A673 (cell line): ENCODE data around the gene SLFN11.

Experiments
- CTCF ChIP-seq: fragments of 300-800, 200-600 bp; sonication (generic); conservative IDR thresholded peaks from 2 replicates; pipeline ENCODE4 v1.5.1; 2017; ENCODE audit warnings: low read depth, mild to moderate bottlenecking, antibody characterized with exemption, low read length, moderate library complexity, mixed read lengths
- EZH2 ChIP-seq: fragments of 200-600 bp; sonication (generic); IDR thresholded peaks from 2 replicates; pipeline ENCODE4 v1.6.1; 2017; ENCODE audit warnings: borderline replicate concordance, low read depth, mild to moderate bottlenecking, mixed read lengths, antibody characterized with exemption, low read length; ENCODE audit not compliant: poor library complexity, severe bottlenecking

DNA sequence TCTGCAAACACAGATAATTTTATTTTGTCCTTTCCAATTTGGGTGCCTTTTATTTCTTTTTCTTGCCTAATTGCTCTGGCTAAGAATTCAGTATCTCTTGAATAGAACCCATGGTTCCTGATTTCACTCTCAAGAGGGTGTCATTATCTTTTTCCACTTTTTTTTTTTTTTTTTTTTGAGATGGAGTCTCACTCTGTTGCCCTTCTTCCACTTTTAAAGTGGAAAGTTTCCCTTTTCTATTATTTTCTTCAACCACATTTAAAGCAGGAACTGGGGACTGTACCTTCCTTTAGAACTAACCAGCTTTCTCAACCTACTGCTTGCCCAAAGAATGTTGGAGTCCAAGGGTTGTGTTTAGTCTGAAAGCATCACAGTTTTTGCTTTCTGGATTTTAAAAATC is 31.1 kb downstream of the SLFN11 start:
- TF ChIP-seq CTCF: no peak
- TF ChIP-seq EZH2: no peak
